SHP77 treated with DMSO at 0.1 percent for 48 hours (cell line): ENCODE data around the gene CHAD.
A peak's percentile ranks its signal among the peaks of the same experiment; 100 is the strongest.
"Not testable (repeated sequence)": the region's sequence is repeated elsewhere in the genome, so short reads cannot be mapped to it uniquely, and the experiment has no call there.

ENCODE experiments used
- DNase-seq: peaks from one replicate; lab custom pipeline; 2025; lab: John Stamatoyannopoulos, UW

The CHAD gene

DNA sequence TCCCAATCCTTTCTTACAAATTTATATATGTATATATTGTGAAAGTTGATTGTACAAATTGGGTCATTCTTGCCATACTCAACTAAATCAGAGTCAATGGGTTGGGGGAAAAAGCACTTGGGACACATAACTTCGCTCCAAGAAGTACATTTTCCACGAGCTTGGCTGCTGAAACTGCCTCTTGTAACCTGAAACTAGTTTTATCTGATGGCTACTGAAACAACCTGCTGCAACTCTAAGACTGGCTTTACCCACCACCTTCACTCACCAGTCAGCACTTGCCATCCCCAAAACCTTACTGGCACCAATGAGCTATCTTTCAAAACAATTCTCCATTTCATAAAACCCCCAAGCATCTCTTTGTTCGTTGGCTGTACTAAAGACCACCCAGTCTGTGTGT lies 25.1 kb upstream of the CHAD start:
- no peak for DNase-seq

DNA sequence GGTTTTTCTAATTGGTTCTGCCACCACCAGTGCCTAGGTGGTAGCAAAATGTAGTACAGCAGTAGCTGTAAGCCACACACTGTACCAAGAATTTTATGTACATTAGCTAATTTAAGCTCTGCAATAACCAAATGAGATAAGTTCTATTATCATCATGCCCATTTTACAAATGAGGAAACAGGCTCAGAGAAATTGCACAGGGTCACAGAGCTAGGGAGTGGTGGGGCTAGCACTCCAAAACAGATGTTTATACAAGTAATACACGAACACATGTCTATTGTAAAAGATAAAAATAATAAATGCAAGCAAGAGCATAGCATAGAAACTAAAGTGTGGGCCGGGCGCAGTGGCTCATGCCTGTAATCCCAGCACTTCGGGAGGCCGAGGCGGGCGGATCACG lies 23.5 kb upstream of the CHAD start:
- DNase-seq, result no peak

DNA sequence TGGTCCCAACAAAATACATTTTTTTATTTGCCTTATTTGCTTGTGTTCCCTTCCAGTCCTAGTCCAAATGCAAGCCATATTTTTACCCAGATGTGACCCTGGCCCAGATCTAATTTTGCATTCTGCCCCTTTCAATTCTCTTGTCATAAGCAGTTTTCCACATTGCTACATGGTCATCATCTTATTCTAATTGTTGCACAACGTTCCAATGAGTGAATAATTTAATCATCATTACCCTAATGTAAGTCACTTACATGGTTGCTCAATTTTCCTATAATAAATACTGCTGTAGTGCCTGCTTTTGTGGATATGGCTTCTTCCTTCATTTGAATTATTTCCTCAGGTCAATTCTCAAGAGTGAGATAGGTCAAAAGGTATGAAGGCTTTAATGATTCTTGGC lies 22.8 kb upstream of the CHAD start:
- no peak for DNase-seq

DNA sequence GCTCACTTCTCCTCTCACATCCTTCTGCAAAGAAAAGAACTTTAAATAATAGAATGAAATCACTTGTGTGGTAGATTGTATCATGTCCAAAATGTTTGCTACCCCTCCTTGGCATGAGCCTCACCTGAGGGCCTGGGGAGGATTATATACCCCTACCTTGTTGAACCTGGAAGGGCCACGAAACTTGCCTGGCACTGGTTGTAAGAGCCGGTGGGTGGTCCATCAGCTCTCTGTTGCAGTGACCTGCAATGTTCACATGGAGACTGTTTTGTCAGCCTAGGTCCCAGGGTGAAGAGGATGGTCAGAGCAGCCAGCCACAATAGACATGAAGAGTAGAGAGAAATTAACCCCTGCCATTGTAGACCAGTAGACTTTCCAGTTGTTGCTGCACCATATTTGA lies 20.2 kb upstream of the CHAD start:
- no peak for DNase-seq

DNA sequence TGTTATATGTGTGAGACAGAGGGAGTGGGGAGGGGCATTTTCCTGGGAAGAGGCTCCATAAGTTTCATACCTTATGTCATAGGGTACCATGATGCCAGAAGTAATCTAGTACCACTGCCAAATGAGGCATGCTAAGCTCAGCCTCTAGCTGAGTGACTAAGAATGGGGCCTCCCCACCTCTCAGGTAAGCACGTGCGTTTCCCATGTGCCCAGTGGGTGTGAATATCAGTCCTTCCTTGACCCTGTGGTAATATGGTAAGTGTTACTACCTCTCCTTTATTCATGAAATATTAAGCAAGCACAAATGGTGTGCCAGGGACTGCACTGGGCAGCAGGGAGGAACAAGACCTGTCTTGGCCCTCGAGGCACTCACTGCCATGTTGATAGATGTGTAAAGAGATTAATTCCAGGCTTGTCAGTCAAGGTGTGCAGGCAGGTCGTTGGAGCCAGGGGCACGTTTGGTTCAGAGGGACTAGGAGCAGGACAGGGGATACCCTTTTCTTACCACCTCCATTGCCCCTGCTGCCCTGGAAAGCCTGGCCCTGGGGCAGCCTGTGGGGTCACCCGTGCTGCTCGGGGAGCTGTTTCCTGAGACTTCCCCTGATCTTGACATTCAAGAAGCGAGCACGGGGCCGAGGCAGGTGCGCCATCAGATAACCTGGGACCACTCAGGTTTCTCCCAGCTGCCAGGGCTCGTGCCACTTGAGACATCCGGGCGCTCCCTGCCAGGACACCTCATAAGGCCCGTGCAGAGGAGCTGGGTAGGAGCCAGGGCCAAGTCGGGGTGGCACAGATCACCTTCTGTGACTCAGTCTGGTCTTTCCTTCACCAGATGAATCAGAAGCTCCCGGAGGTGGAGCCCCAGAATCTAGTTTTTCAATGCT lies 18.8 kb upstream of the CHAD start:
- DNase-seq, result no peak

DNA sequence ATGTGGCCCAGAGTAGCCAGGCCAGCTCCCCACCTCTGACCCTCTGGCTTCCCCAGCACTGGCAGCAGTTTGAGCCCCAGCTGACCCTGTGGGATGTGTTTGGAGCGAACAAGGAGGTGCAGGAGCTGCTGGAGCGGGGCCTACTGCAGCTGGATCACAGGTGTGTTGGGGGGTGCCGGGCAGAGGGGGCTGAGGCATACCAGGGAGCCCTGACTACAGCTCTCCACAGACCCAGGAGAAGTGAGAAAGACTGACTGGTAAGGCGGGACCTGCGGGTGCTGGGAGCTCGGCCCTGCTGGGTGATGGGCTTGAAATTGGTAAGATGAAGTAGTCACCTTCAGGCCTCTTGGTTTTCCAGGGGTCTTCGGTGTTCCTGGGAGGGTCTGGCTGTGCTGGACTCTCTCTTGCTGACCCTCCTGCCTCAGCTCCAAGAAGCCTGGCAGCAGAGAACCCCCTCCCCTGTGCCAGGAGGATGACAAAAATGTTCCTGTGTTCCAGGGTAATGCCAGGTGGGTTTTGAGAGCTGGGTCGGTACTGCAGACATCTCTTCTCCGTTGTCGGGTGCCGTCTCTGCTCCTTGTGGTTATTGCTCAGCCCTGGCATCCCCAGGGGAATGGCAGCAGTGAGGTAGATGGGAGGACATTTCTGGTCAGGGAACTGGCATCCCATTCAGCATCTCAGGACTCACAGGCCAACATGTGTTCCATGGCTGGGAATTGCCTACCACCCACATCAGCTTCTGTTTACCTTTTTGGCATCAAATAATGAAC lies 15.9 kb upstream of the CHAD start:
- no peak for DNase-seq

DNA sequence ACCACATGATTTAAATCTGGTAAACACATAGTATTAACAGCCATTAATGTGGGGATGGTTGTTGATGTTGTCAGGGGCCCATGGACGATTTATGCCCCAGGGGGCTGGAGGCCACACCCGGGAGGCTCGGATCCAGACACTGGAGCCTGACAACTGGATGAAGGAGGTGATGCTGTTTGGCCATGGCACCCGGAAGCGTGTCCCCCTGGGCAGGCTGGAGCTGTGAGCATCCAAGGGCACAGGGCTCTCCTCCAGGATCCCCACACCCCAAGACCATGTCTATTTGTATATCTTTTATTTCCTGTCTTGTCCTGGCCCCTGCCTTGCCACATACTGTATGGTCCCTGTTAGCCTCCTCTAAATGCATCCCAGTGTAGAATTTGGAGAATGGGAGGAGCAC lies 14.6 kb upstream of the CHAD start:
- DNase-seq, result no peak

DNA sequence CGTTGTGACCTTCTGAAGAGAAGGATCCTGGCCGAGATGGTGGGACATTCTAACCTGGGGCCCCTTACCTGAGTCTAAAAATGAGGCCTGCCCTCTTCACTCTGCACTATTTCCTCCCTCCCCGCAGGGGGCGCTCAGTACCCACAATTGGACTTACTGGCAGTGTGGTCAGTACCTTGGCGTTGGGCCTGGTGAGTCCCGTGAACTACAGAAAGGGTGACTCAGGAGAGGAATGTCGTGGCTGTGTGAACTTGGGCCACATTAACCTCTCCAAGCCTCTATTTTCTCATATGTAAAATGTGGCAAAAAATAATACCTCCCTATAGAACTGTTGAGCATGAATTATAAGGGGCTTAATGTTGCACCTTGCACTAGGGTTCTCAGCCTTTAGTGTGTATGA lies 13.8 kb upstream of the CHAD start:
- peak; percentile 73 for DNase-seq

DNA sequence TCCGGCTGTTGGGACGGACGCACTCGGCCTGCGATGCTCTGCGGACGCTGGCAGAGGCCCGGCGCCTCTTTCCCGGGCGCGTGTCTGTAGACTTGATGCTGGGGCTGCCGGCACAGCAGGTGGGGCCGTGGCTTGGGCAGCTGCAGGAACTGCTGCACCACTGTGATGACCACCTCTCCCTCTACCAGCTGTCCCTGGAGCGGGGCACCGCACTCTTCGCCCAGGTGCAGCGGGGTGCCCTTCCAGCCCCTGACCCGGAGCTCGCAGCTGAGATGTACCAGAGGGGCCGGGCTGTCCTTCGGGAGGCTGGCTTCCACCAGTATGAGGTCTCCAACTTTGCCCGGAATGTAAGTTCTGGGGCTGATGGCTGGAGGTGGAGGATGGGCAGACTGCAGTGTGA lies 13.4 kb upstream of the CHAD start:
- no peak for DNase-seq

DNA sequence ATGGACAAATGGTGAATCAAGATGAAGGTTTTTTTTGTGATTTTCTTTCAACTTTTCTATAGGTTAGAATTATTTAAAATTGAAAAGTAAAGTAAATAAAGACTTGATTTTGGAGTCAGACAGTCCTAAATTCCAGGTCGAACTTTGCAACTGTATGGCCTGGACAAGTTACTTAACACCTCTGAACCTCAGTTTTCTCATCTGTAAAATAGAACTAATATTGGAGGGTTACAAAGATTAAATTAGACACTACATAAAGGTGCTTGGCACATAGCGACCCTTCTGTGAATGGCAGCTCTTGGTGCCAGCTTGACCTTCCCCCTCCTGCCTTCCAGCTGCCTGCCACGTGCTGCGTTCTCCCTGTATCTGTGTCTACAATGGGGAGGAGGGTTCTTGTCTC lies 13.0 kb upstream of the CHAD start:
- DNase-seq, result no peak

DNA sequence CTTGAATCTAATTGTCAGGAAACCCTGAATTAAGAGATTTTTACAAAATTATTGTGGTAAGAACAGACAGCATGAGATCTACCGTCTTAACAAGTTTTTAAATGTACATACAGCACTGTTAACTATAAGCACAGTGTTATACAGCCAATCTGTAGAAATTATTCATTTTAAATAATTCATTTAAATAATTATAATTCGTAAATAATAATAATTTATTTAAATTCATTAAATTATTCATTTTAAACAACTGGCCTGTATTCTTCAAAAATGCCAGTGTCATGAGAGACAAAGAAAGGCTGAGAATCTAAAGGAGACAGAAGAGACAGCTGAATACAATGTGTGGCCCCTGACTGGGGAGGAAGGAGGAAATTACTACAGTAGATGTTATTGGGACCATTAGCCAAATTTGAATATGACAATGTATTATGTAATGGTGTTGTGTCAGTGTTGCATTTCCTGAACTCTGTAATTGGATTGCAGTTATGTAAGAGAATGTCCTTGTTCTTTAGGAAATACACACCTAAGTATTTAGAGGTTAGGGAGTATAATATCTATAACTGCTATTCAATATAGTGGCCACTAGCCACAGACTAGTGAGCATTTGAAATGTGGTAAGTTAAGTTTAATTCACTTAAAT lies 12.3 kb upstream of the CHAD start:
- DNase-seq, result no peak

DNA sequence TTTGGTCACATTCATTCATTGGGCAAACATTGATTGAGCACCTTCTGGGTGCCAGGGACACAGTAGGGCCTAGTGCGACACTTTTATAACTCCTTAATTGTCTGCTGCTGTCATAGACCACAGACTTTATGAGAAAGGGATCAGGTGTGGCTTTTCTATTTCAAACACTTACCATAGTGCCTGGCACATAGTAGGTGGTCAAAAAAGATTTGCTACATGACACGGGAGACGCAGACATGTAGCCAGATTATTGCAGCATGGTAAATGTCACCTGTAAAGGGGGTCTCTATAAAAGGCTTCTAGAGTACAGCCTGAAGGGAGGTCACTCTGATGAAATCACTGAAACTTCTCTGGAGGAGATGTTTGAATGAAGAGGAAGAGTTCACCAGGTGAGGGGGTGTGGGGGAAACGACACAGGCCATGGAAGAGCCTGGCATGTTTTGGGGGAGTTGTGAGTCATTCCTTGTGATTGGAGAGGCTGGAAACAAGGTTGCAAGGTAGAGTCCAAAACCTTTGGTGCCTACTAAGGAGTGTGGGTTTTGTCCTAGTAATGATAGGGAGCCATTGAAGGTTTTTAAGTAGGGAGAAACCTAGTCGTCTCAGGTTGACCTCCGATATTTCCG lies 11.6 kb upstream of the CHAD start:
- no peak for DNase-seq

DNA sequence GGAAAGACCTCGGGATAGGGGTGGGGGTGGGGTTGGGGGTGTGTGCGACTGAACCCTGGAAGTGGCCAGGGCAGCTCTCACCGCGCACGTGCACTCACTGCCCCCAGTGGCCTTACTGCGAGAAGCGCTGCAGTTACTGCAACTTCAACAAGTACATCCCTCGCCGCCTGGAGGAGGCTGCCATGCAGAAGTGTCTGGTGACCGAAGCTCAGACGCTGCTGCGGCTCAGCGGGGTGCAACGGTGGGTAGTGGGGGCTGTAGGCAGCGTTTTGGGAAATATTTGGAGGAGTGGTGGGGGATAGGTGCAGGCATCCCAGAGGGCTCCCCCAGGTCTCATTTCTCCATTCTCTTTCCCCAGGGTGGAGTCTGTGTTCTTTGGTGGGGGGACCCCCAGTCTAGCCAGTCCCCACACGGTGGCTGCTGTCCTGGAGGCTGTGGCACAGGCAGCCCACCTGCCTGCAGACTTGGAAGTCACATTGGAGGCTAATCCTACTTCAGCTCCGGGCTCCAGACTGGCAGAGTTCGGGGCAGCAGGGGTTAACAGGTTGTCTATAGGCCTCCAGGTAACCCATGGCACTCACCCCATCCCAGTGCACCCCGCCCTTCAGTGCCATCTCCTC lies 11.0 kb upstream of the CHAD start:
- peak; percentile 71 for DNase-seq

DNA sequence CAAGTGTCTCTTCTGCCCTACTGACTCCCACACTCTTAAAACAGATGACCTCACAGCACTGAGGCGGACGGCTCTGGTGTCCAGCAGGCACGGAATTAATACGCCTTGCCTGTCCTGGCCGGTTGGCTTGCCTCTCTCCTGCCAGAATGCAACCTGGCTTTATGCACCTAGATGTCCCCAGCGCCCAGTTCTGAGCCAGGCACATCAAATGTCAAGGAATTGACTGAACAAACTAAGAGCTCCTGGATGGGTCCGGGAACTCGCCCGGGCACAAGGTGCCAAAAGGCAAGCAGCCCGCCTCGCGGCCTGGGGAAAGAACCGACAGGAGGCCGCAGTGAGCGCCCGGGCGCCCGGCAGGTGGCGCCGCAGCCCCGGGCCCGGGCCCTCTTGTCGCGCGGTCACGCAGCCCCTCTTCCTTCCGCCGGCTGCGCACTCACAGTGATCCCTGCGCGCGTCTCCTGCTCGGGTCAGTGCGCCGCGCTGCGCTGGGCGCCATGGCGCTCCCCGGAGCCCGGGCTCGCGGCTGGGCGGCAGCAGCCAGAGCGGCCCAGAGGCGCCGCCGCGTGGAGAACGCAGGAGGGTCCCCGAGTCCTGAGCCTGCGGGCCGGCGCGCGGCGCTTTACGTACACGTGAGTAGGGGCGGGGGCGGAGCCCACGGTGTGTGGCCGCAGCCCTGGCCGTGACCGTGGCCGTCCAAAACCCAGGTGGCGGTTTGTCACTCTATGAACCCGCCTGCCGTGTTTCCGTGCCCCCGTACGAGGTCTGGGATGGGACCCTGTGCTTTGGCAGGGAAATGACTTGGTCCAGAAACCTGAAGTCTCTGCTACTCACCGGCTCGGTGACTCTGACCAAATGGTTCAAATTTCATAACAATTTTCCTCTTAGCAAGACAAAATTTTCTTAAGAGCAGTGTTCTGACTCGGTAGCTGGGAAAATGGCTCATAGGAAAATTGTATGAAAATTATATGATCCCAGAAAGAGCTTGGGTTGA lies 10.0 kb upstream of the CHAD start, which contains the start of gene RSAD1:
Gene RSAD1, plus strand, starts transcription at position 470 of the 991 bp plus-strand sequence. Its CDS starts 25 bp downstream, at position 495.
- DNase-seq, result peak; percentile 74

DNA sequence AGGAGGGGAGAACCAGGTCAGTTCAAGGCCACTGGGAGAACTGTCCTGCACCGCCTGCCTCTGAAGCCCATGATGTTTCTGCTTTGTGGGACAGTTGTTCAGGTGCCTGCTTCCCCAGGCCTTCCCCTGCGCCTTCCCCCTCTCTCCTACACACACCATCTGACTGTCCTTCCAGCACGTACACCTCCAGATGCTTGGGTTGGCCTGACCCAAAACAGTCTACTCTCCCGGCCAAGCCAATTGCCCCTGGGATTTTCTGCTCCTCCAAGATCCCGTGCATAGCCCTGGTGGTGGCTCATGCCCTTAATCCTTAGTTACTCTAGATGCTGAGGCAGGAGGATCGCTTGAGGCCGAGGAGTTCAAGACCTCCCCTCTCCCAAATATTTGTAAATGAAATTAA lies 9.3 kb upstream of the CHAD start:
- no peak for DNase-seq

DNA sequence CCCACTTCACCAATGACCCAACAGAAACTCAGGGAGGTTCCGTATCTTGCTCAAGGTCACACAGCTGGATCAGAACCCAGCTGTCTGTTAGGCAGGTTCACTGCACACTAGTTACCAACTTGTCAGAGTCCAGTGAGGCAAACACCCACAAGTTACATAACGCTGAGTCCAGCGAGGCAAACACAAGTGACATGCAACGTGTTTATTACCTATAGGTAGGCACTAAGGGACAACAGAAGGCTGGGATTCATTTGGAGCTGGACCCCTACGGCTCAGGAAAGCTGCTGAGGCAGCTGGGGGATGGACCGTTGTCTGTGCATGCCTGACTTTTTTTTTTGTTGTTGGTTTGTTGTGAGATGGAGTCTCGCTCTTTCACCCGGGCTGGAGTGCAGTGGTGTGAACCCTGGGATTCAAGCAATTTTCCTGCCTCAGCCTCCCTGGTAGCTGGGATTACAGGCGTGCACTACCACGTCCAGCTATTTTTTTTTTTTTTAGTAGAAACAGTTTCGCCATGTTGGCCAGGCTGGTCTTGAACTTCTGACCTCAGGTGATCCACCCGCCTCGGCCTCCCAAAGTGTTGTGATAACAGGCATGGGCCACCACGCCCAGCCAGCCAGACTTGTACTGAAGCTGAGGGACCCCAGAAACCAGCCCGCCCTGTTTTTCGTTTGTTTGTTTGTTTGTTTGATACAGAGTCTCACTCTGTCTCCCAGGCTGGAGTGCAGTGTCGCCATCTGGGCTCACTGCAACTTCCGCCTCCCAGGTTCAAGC lies 8.1 kb upstream of the CHAD start:
- DNase-seq, result no peak

DNA sequence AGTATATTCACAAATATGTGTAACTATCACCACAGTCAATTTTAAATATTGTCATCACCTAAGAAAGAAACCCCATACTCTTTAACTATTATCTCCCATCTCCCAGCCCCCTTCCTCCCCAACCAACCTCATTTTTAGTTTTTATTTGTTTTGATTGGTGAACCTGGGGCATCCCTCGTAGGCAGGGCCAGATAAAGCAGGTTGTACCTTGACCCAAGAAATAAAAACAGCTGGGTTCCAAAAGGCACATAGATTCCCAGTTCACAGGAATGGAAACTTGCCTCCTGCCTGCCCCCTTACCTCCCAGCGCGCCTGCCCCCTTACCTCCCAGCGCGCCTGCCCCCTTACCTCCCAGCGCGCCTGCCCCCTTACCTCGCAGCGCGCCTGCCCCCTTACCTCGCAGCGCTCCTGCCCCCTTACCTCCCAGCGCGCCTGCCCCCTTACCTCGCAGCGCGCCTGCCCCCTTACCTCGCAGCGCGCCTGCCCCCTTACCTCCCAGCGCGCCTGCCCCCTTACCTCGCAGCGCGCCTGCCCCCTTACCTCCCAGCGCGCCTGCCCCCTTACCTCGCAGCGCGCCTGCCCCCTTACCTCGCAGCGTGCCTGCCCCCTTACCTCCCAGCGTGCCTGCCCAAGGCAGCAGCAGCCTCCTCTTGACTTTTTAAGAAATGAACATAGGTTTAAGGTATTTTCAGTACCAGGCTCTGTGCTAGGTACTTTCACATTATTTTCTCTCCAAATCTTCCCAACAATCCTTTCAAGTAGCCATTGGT lies 7.3 kb upstream of the CHAD start:
- not testable (repeated sequence) for DNase-seq

DNA sequence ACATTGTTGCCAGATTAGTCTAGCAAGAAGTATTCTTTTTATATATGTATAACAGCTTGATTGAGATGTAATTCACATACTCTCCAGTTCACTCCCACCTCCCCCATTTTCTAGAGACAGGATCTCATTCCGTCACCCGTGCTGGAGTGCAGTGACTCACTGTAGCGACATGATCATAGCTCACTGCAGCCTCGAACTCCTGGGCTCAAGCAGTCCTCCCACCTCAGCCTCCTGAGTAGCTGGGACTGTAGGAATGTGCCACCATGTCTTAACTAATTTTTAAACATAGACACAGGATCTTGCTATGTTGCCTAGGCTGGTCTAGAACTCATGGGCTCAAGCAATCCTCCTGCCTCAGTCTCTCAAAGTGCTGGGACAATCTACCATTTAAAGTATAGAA lies 6.7 kb upstream of the CHAD start:
- DNase-seq, result no peak

DNA sequence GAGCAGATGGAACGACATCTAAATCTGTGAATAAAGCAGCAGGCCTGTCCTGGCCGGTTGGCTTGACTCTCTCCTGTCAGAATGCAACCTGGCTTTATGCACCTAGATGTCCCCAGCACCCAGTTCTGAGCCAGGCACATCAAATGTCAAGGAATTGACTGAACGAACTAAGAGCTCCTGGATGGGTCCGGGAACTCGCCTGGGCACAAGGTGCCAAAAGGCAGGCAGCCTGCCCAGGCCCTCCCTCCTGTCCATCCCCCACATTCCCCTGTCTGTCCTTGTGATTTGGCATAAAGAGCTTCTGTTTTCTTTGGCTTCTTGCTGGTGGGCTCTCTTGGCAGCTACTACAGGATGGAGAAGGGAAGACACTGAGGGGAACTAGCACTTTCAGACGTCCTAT lies 5.8 kb upstream of the CHAD start:
- DNase-seq, result no peak
